Osteoblast (primary cell): ENCODE measurements around the gene UBA1. TPM values are rescaled to one million over a fixed set of nuclear protein-coding genes. Genes with fewer than 3 reads are reported as not detected.

Experiments used
- DNase-seq: peaks from one replicate; pipeline ENCODE4 v3.0.0; 2011; ENCODE audit warnings: low spot score, mixed read lengths; ENCODE audit not compliant: insufficient read length; ENCODE audit errors: missing footprints
- H2AFZ ChIP-seq: 2 replicates; pipeline ENCODE4 v1.6.0; 2011; ENCODE audit warnings: mild to moderate bottlenecking, low read length
- H3K27ac ChIP-seq: 2 replicates; pipeline ENCODE4 v1.5.1; 2011; ENCODE audit warnings: mild to moderate bottlenecking, low read depth, low read length, moderate library complexity
- H3K27me3 ChIP-seq: 2 replicates; pipeline ENCODE4 v1.6.0; 2012; ENCODE audit warnings: mild to moderate bottlenecking, control low read depth, inconsistent platforms, low read length, moderate library complexity; ENCODE audit not compliant: insufficient read depth
- H3K36me3 ChIP-seq: 2 replicates; pipeline ENCODE4 v1.5.1; 2011; ENCODE audit warnings: mild to moderate bottlenecking, low read length, control low read depth, moderate library complexity; ENCODE audit not compliant: insufficient read depth
- H3K4me1 ChIP-seq: 2 replicates; pipeline ENCODE4 v1.5.1; 2011; ENCODE audit warnings: mild to moderate bottlenecking, low read length, control low read depth, moderate library complexity; ENCODE audit not compliant: insufficient read depth
- H3K4me2 ChIP-seq: 2 replicates; pipeline ENCODE4 v1.6.0; 2011; ENCODE audit warnings: mild to moderate bottlenecking, low read length; ENCODE audit not compliant: insufficient read depth
- H3K4me3 ChIP-seq: fragments of 200-600 bp; sonication (generic); 3 replicates; pipeline ENCODE4 v1.5.1; 2012; ENCODE audit warnings: mild to moderate bottlenecking, low read length, inconsistent platforms; ENCODE audit not compliant: insufficient read depth
- H3K79me2 ChIP-seq: 2 replicates; pipeline ENCODE4 v1.6.0; 2012; ENCODE audit warnings: mild to moderate bottlenecking, low read length, control low read depth, inconsistent platforms; ENCODE audit not compliant: insufficient read depth
- H3K9me3 ChIP-seq: 2 replicates; pipeline ENCODE4 v1.5.1; 2011; ENCODE audit warnings: low read depth, low read length, control low read depth
- H4K20me1 ChIP-seq: 2 replicates; pipeline ENCODE4 v1.6.0; 2012; ENCODE audit warnings: mild to moderate bottlenecking, low read length, control low read depth; ENCODE audit not compliant: insufficient read depth
- total RNA-seq: library from RNA; depleted of rRNA; stranded (reverse); fragments of >200 nt; gene quantifications from 2 replicates; pipeline ENCODE4 v1.2.3, GENCODE V29; 2012
- TF ChIP-seq, protein P1 (sequence below): IDR thresholded peaks from 2 replicates; pipeline ENCODE4 v1.5.1; 2011; ENCODE audit warnings: mild to moderate bottlenecking, low read depth, low read length, moderate library complexity; ENCODE audit errors: extremely low read depth

UBA1 gene
- total RNA-seq, 1 donor, result 142 TPM

DNA sequence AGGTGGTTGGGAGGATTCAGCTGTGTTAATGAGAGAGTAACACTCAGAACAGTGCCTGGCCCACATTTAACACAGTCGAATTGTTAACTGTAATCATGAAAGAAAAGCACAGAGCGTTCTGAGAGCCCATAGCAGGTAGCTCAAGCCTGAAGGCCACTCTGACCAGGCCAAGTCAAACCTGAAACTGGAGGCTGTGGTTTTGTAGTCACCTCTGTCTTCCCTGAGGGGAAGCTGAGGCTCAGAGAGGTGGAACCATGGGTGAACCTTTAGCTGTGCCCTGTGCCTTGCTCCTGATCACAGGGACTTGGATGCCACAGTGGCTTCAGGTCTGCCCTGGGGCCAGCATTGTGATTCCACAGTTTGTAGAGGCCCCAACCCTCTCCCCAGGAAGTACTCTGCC, 16.6 kb upstream of the UBA1 start:
- no peak overlapping the region for H3K4me2 ChIP-seq
- H2AFZ ChIP-seq, result no peak overlapping the region
- H4K20me1 ChIP-seq, result peaks cover 18% of the 10 kb centered on the region
- H3K4me1 ChIP-seq, result no peaks in the 10 kb centered on the region
- H3K79me2 ChIP-seq, result peaks cover 4% of the 10 kb centered on the region
- peaks cover 49% of the 10 kb centered on the region for H3K36me3 ChIP-seq
- DNase-seq, result peak; percentile 43
- no peak overlapping the region for H3K27ac ChIP-seq
- H3K27me3 ChIP-seq, result peaks cover 3% of the 10 kb centered on the region
- no peaks in the 10 kb centered on the region for H3K9me3 ChIP-seq
- no peak overlapping the region for H3K4me3 ChIP-seq
- TF ChIP-seq, protein P1, sequence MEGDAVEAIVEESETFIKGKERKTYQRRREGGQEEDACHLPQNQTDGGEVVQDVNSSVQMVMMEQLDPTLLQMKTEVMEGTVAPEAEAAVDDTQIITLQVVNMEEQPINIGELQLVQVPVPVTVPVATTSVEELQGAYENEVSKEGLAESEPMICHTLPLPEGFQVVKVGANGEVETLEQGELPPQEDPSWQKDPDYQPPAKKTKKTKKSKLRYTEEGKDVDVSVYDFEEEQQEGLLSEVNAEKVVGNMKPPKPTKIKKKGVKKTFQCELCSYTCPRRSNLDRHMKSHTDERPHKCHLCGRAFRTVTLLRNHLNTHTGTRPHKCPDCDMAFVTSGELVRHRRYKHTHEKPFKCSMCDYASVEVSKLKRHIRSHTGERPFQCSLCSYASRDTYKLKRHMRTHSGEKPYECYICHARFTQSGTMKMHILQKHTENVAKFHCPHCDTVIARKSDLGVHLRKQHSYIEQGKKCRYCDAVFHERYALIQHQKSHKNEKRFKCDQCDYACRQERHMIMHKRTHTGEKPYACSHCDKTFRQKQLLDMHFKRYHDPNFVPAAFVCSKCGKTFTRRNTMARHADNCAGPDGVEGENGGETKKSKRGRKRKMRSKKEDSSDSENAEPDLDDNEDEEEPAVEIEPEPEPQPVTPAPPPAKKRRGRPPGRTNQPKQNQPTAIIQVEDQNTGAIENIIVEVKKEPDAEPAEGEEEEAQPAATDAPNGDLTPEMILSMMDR, result no peak

DNA sequence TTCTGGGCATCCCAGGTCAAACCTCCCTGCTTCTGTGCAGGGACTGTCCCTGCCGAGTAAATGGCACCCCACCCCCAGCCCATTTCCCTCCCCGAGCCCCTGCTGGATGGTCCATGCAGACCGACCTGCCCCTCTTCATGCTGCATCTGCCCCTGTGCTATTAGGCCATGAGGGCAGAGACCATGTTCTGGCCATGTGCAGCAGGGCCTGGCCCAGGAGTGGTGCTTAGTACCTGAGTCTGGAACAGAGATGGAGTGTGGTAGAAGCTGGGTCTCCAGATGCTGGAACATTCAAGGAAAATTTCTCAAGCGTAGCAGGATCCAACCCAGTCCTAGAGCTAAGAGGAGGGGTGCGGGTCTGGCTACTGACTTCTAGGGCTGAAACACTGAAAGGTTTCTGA, 15.3 kb upstream of the UBA1 start:
- no peaks in the 10 kb centered on the region for H3K9me3 ChIP-seq
- H3K4me1 ChIP-seq, result no peaks in the 10 kb centered on the region
- H4K20me1 ChIP-seq, result peaks cover 16% of the 10 kb centered on the region
- no peak overlapping the region for H3K27ac ChIP-seq
- H3K79me2 ChIP-seq, result no peaks in the 10 kb centered on the region
- peaks cover 44% of the 10 kb centered on the region for H3K36me3 ChIP-seq
- TF ChIP-seq, protein P1, result no peak
- H2AFZ ChIP-seq, result no peak overlapping the region
- DNase-seq, result no peak
- no peak overlapping the region for H3K4me3 ChIP-seq
- no peaks in the 10 kb centered on the region for H3K27me3 ChIP-seq
- no peak overlapping the region for H3K4me2 ChIP-seq

- no peak overlapping the region for H3K4me3 ChIP-seq
- TF ChIP-seq, protein P1, result no peak
- peaks cover 39% of the 10 kb centered on the region for H3K36me3 ChIP-seq
- no peaks in the 10 kb centered on the region for H3K79me2 ChIP-seq
- peaks cover 14% of the 10 kb centered on the region for H4K20me1 ChIP-seq
- no peaks in the 10 kb centered on the region for H3K4me1 ChIP-seq
- peak overlapping the region; percentile 41 for H3K27ac ChIP-seq
- peak; percentile 87 for DNase-seq
- H3K27me3 ChIP-seq, result no peaks in the 10 kb centered on the region
- no peak overlapping the region for H3K4me2 ChIP-seq
- no peak overlapping the region for H2AFZ ChIP-seq
- H3K9me3 ChIP-seq, result no peaks in the 10 kb centered on the region
Observed at GRCh38 chrX:47179221-47179927, 14.3 kb upstream of the UBA1 start.

DNA sequence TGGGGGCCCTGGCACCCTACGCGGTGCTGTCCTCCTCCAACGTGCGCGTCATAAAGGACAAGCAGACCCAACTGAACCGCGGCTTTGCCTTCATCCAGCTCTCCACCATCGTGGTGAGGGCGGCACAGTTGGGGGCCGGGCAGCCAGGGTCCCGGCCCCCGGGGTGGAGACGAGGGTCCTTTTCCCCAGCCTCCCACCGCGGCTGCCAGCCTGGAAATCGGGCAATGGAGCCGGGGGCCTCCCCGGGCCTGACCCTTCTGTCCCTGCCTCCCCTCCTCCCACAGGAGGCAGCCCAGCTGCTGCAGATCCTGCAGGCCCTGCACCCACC, 13.7 kb upstream of the UBA1 start:
- Histone ChIP-seq H3K36me3 (peaks cover 39% of the 10 kb centered on the region), H3K79me2 (no peaks in the 10 kb centered on the region), H3K4me1 (no peaks in the 10 kb centered on the region), H3K4me3 (no peak overlapping the region), H4K20me1 (peaks cover 14% of the 10 kb centered on the region), H2AFZ (no peak overlapping the region), H3K4me2 (no peak overlapping the region), H3K9me3 (no peaks in the 10 kb centered on the region), H3K27me3 (no peaks in the 10 kb centered on the region), H3K27ac (no peak overlapping the region)
- TF ChIP-seq, protein P1, result no peak
- peak; percentile 22 for DNase-seq
